ENCODE results near the gene EPHA4.

The EPHA4 gene

GRCh38 chr2:221569871-221570270, 2.2 kb downstream of the EPHA4 start:
- no peak for DNase-seq (ENCODE audit: low read depth, low spot score)
- in situ Hi-C loops (cut with HindIII; ENCODE audit: low sequenced_read_pairs), result no loop called here
- TF ChIP-seq, protein P1, sequence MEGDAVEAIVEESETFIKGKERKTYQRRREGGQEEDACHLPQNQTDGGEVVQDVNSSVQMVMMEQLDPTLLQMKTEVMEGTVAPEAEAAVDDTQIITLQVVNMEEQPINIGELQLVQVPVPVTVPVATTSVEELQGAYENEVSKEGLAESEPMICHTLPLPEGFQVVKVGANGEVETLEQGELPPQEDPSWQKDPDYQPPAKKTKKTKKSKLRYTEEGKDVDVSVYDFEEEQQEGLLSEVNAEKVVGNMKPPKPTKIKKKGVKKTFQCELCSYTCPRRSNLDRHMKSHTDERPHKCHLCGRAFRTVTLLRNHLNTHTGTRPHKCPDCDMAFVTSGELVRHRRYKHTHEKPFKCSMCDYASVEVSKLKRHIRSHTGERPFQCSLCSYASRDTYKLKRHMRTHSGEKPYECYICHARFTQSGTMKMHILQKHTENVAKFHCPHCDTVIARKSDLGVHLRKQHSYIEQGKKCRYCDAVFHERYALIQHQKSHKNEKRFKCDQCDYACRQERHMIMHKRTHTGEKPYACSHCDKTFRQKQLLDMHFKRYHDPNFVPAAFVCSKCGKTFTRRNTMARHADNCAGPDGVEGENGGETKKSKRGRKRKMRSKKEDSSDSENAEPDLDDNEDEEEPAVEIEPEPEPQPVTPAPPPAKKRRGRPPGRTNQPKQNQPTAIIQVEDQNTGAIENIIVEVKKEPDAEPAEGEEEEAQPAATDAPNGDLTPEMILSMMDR (IDR thresholded peaks at IDR 0.05; ENCODE audit: low read depth, low read length), result no peak
- peak overlapping the region; percentile 68 for H3K4me3 ChIP-seq (ENCODE audit: low read depth, low read length)

DNA sequence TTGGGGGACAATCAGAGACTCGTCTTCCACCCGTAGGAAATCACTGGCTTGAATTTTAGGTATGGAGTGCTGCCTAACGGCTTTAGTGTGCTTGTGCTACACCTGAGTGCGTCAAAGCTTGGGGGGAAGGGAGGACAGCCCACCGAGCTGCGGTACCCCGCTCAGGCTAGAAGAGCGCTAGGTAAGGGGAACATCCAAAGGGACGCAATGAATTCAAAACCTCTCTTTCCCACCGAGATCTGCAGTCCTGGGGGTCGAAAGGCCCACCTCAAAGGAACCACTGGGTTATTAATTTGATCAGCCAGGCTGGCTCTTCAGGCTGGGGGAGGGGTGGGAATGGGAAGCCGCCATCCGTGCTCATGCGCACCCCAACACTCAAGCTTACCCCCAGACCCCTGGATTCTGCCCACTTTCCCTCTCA, 2.7 kb downstream of the EPHA4 start:
- in situ Hi-C loops (cut with HindIII; ENCODE audit: low sequenced_read_pairs), result no loop called here
- peak overlapping the region; percentile 68 for H3K4me3 ChIP-seq (ENCODE audit: low read depth, low read length)
- DNase-seq (ENCODE audit: low read depth, low spot score), result no peak
- TF ChIP-seq, protein P1 (IDR thresholded peaks at IDR 0.05; ENCODE audit: low read depth, low read length), result no peak

GRCh38 chr2:221568299-221568698, 3.8 kb downstream of the EPHA4 start:
- no peak for DNase-seq (ENCODE audit: low read depth, low spot score)
- TF ChIP-seq, protein P1 (IDR thresholded peaks at IDR 0.05; ENCODE audit: low read depth, low read length), result no peak
- no peak overlapping the region for H3K4me3 ChIP-seq (ENCODE audit: low read depth, low read length)
- in situ Hi-C loops (cut with HindIII; ENCODE audit: low sequenced_read_pairs), result no loop called here

- in situ Hi-C loops (cut with HindIII; ENCODE audit: low sequenced_read_pairs), result no loop called here
- TF ChIP-seq, protein P1 (IDR thresholded peaks at IDR 0.05; ENCODE audit: low read depth, low read length), result no peak
- DNase-seq (ENCODE audit: low read depth, low spot score), result no peak
- H3K4me3 ChIP-seq (ENCODE audit: low read depth, low read length), result no peak overlapping the region
These were observed 4.3 kb downstream of the EPHA4 start for GRCh38 chr2:221567809-221568208.

DNA sequence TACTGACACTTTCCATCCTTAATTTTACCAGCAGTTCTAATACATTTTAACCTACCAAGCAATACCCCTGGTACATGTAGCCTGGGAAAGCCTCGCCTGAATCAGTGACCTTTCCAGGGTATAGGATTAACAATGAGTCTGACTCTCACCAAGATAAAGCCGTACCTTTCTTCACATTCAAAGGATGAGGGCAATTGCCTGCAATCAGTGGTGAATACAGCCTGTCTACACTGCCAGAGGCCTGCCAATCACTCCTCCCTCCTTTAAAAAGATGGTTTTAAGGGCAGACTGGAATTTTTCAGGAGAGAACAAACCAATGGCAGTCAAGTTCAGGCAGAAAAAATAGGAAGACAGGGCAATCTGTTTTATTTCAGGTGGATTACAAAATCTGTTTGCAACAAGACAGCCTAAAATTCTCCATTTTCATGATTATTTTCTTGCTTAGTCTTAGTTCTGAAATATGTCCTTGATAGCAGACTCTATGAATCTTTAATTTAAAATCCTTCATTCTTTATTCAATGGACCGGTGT, 4.8 kb downstream of the EPHA4 start:
- no peak overlapping the region for H3K4me3 ChIP-seq (ENCODE audit: low read depth, low read length)
- no peak for DNase-seq (ENCODE audit: low read depth, low spot score)
- in situ Hi-C loops (cut with HindIII; ENCODE audit: low sequenced_read_pairs), result no loop called here
- TF ChIP-seq, protein P1 (IDR thresholded peaks at IDR 0.05; ENCODE audit: low read depth, low read length), result no peak

- in situ Hi-C loops (cut with HindIII; ENCODE audit: low sequenced_read_pairs), result no loop called here
- DNase-seq (ENCODE audit: low read depth, low spot score), result no peak
- no peak overlapping the region for H3K4me3 ChIP-seq (ENCODE audit: low read depth, low read length)
- TF ChIP-seq, protein P1 (IDR thresholded peaks at IDR 0.05; ENCODE audit: low read depth, low read length), result no peak
These were observed 8.7 kb downstream of the EPHA4 start for GRCh38 chr2:221563270-221563985.

All from astrocyte of the spinal cord (primary cell).